SK-N-SH (cell line): ENCODE data around the gene RAB15. TPM values are rescaled to one million over a fixed set of nuclear protein-coding genes. Genes with fewer than 3 reads are reported as not detected.

Experiments used
- CTCF ChIA-PET: fragments of 300-600, 350-600 bp; formaldehyde crosslinking; extraction: SDS; loops from one replicate; lab custom pipeline; 2021; lab: Yijun Ruan, JAX
- POLR2A ChIA-PET: fragments of 350-600 bp; sonication (Branson Sonifier 250); formaldehyde crosslinking; extraction: SDS; loops from one replicate; lab custom pipeline; 2020; ENCODE audit warnings: antibody characterized with exemption, inconsistent platforms; lab: Yijun Ruan, JAX
- DNase-seq: peaks from one replicate; pipeline ENCODE4 v3.0.0; 2012
- H2AFZ ChIP-seq: fragments of 200-600 bp; sonication (generic); 2 replicates; pipeline ENCODE4 v1.8.1; 2016; ENCODE audit warnings: antibody characterized with exemption, mild to moderate bottlenecking, low read depth
- H3F3A ChIP-seq: fragments of 200-600 bp; sonication (generic); replicated peaks from 2 replicates; pipeline ENCODE3; 2016; ENCODE audit warnings: antibody characterized with exemption, mild to moderate bottlenecking; ENCODE audit not compliant: insufficient read depth
- H3K27ac ChIP-seq, 2 experiments: fragments of 200-500 bp in 1 of 2; fragments of 200-600 bp in 1 of 2; sonication (Bioruptor generic) in 1 of 2; sonication (generic), shearing (Covaris generic) in 1 of 2; 2 replicates each; pipeline versions ENCODE4 v1.5.1 to v1.6.1; 2014 to 2016; ENCODE audit warnings: low read depth in 2 of 2, inconsistent platforms in 1 of 2, low read length in 1 of 2, mild to moderate bottlenecking in 1 of 2, mixed read lengths in 1 of 2
- H3K27me3 ChIP-seq: fragments of 200-600 bp; sonication (generic), shearing (Covaris generic); 2 replicates; pipeline ENCODE4 v1.6.1; 2016; ENCODE audit warnings: mixed run types; ENCODE audit not compliant: insufficient read depth
- H3K36me3 ChIP-seq, 2 experiments: fragments of 200-500 bp in 1 of 2; fragments of 200-600 bp in 1 of 2; sonication (Bioruptor generic) in 1 of 2; sonication (generic) in 1 of 2; replicated peaks in 1 of 2; 2 replicates each; pipeline versions ENCODE3 to v1.5.1; 2014 to 2016; ENCODE audit warnings: low read length in 1 of 2, mild to moderate bottlenecking in 1 of 2; ENCODE audit not compliant: insufficient read depth in 2 of 2, control insufficient read depth in 1 of 2
- H3K4me1 ChIP-seq, 2 experiments: fragments of 200-500 bp in 1 of 2; fragments of 200-600 bp in 1 of 2; sonication (Bioruptor generic) in 1 of 2; sonication (generic), shearing (Covaris generic) in 1 of 2; 2 replicates each; pipeline versions ENCODE4 v1.5.1 to v1.6.1; 2014 to 2016; ENCODE audit warnings: low read depth in 1 of 2, low read length in 1 of 2, mixed run types in 1 of 2; ENCODE audit not compliant: insufficient read depth in 2 of 2, control insufficient read depth in 1 of 2
- H3K4me2 ChIP-seq: fragments of 200-600 bp; sonication (generic), shearing (Covaris generic); 2 replicates; pipeline ENCODE4 v1.6.1; 2017; ENCODE audit warnings: mixed run types
- H3K4me3 ChIP-seq, 2 experiments: fragments of 200-500 bp in 1 of 2; fragments of 200-600 bp in 1 of 2; sonication (Bioruptor generic) in 1 of 2; sonication (generic), shearing (Covaris generic) in 1 of 2; 2 replicates each; pipeline versions ENCODE4 v1.5.1 to v1.8.1; 2014 to 2016; ENCODE audit warnings: low read depth in 2 of 2, inconsistent platforms in 1 of 2, low read length in 1 of 2, mild to moderate bottlenecking in 1 of 2, mixed read lengths in 1 of 2, moderate library complexity in 1 of 2
- H3K79me2 ChIP-seq: fragments of 200-600 bp; sonication (generic); 2 replicates; pipeline ENCODE4 v1.8.1; 2017; ENCODE audit warnings: mild to moderate bottlenecking; ENCODE audit not compliant: insufficient read depth
- H3K9ac ChIP-seq: fragments of 200-600 bp; sonication (generic); 2 replicates; pipeline ENCODE4 v1.6.1; 2017; ENCODE audit warnings: mixed run types
- H3K9me2 ChIP-seq: fragments of 200-600 bp; sonication (generic); 2 replicates; pipeline ENCODE4 v1.6.1; 2017; ENCODE audit warnings: mixed run types
- H3K9me3 ChIP-seq: fragments of 200-600 bp; sonication (generic); 2 replicates; pipeline ENCODE4 v1.6.1; 2017; ENCODE audit warnings: mixed run types, mild to moderate bottlenecking, moderate library complexity
- H4K20me1 ChIP-seq: fragments of 200-600 bp; sonication (generic); 2 replicates; pipeline ENCODE4 v1.6.1; 2017; ENCODE audit warnings: mild to moderate bottlenecking, mixed run types; ENCODE audit not compliant: insufficient read depth
- FOXJ3 ChIP-seq: sonication (generic); formaldehyde crosslinking; IDR thresholded peaks from 2 replicates; pipeline ENCODE4 v1.5.1; 2020; ENCODE audit warnings: mild to moderate bottlenecking, missing genetic modification reagents
- RAD21 ChIP-seq: IDR thresholded peaks from 2 replicates; pipeline ENCODE4 v1.6.1; 2012; ENCODE audit warnings: mild to moderate bottlenecking, low read length
- RXRA ChIP-seq: IDR thresholded peaks from 2 replicates; pipeline ENCODE4 v1.4.0; 2012; ENCODE audit warnings: low read depth, mild to moderate bottlenecking, borderline replicate concordance
- SIN3A ChIP-seq: IDR thresholded peaks from 2 replicates; pipeline ENCODE4 v1.6.1; 2012; ENCODE audit warnings: low read depth, mild to moderate bottlenecking, low read length, moderate library complexity, borderline replicate concordance
- SMC3 ChIP-seq: IDR thresholded peaks from 2 replicates; pipeline ENCODE4 v1.6.1; 2012; ENCODE audit warnings: low read depth, low read length, improper control_type of control experiment
- TCF12 ChIP-seq: IDR thresholded peaks from 2 replicates; pipeline ENCODE4 v1.4.0; 2012
- WGBS: methylation state at CpG from one replicate; pipeline ENCODE4 v1.1.6; 2017; ENCODE audit warnings: low lambda C conversion rate; 5-methylcytosine and 5-hydroxymethylcytosine counted together
- polyA plus RNA-seq, 3 experiments: library from polyadenylated mRNA; depleted of rRNA; stranded (reverse); fragments of >200 nt; gene quantifications; 2 replicates each; pipeline ENCODE4 v1.2.3, GENCODE V29; 2012
- TF ChIP-seq, protein P1 (sequence below): IDR thresholded peaks from 2 replicates; pipeline ENCODE4 v1.4.0; 2012; ENCODE audit warnings: low read depth, borderline replicate concordance
- TF ChIP-seq, protein P2 (sequence below): fragments of 150-350 bp; IDR thresholded peaks from 2 replicates; pipeline ENCODE4 v1.6.1; 2017; ENCODE audit warnings: antibody characterized with exemption, low read length, low read depth, borderline replicate concordance
- TF ChIP-seq, protein P3 (sequence below): fragments of 200-600 bp; sonication (generic); IDR thresholded peaks from 2 replicates; pipeline ENCODE4 v1.6.1; 2017; ENCODE audit warnings: antibody characterized with exemption, mild to moderate bottlenecking, moderate library complexity
- TF ChIP-seq, protein P4 (sequence below): IDR thresholded peaks from 2 replicates; pipeline ENCODE4 v1.4.0; 2012; ENCODE audit warnings: low read depth, borderline replicate concordance
- TF ChIP-seq, protein P5 (sequence below): IDR thresholded peaks from 2 replicates; pipeline ENCODE4; 2012
- TF ChIP-seq, protein P6 (sequence below): IDR thresholded peaks from 2 replicates; pipeline ENCODE4 v1.6.1; 2012; ENCODE audit warnings: mild to moderate bottlenecking, low read depth, low read length, moderate library complexity

The RAB15 gene
- polyA plus RNA-seq, 1 of the 3 experiments (the other 2 are of a cell fraction), result 14.2 TPM

DNA sequence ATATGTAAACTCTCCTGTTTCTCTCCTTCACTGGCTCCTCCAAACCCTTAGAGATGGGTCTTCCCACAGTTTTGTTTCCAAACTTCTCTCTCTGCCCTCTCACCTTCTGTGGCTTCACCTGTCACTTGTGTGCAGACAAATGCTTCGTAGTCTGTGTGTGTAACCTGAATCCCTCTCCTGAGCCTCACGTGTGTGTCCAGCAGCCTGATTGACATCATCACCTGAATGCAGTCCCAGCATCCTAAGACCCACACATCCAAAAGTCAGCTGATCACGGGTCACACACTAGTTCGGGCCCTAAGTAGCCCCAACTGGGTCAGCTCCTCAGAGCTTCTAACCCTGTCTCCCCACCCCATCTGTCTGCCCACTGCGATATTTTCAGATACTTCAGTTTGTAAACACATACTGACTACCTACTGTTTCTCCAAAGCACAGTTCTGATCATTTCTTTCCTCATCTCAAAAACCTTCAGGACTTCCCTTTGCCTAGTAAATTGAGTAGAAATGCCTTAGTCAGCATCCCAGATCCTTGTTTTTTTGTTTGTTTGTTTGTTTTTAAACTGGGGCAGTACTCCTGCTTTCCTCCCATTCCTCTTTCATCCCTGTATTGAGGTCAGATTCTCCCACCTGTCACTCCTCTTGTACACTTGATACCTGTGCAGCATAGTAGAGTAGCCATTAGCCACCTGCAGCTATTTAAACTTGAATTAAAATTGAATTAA is 38.2 kb upstream of the RAB15 start (continued):
- TF ChIP-seq SMC3 (no peak), FOXJ3 (CRISPR knock-in tag) (no peak), TCF12 (no peak)
- TF ChIP-seq, protein P1, sequence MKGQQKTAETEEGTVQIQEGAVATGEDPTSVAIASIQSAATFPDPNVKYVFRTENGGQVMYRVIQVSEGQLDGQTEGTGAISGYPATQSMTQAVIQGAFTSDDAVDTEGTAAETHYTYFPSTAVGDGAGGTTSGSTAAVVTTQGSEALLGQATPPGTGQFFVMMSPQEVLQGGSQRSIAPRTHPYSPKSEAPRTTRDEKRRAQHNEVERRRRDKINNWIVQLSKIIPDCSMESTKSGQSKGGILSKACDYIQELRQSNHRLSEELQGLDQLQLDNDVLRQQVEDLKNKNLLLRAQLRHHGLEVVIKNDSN, result no peak
- TF ChIP-seq, protein P2, sequence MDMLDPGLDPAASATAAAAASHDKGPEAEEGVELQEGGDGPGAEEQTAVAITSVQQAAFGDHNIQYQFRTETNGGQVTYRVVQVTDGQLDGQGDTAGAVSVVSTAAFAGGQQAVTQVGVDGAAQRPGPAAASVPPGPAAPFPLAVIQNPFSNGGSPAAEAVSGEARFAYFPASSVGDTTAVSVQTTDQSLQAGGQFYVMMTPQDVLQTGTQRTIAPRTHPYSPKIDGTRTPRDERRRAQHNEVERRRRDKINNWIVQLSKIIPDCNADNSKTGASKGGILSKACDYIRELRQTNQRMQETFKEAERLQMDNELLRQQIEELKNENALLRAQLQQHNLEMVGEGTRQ, result no peak

DNA sequence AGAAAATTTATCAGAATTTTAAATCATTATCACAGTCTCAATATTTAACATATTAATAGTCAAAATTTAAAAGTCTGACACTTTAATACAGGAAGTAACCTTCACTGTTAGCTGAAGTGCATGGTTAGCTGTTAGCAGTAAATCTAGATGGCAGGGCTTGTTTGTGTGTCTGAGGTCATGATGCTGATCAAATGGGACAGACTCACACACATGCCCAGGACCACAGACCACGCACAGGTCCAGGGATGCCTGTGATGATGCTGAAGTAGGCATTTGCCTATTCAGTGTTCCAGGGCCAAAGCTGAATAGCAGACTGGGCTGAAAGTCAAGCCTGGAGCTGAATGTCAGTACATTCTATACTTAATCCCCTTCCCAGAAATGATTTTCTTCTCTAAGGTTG is 35.1 kb upstream of the RAB15 start:
- Histone ChIP-seq H2AFZ (no peak overlapping the region), H3K9me3 (no peaks in the 10 kb centered on the region), H3K9me2 (no peaks in the 10 kb centered on the region), H3K4me2 (no peak overlapping the region), H3K79me2 (no peaks in the 10 kb centered on the region; the same call in 1 of the 2 replicates), H3K27me3 (no peaks in the 10 kb centered on the region), H3F3A (no peaks in the 10 kb centered on the region), H3K27ac (no peak overlapping the region), H4K20me1 (no peaks in the 10 kb centered on the region), H3K4me1 (no peaks in the 10 kb centered on the region), H3K36me3 (peaks cover 0 to 8% of the 10 kb centered on the region in 2 experiments), H3K9ac (no peak overlapping the region), H3K4me3 (no peak overlapping the region)
- ChIA-PET CTCF (interaction anchor here (1.1 to 3.1 kb wide), 4 partner anchors 10 to 23 kb away, joined by 3 to 19 read pairs (median 6); partner anchors contain the start of gene FNTB), POLR2A (no interaction called here)
- WGBS, result no CpG with 5 or more reads among the region's 1 CpG
- no peak for DNase-seq
- TF ChIP-seq, protein P2, result no peak
- TF ChIP-seq, protein P3, sequence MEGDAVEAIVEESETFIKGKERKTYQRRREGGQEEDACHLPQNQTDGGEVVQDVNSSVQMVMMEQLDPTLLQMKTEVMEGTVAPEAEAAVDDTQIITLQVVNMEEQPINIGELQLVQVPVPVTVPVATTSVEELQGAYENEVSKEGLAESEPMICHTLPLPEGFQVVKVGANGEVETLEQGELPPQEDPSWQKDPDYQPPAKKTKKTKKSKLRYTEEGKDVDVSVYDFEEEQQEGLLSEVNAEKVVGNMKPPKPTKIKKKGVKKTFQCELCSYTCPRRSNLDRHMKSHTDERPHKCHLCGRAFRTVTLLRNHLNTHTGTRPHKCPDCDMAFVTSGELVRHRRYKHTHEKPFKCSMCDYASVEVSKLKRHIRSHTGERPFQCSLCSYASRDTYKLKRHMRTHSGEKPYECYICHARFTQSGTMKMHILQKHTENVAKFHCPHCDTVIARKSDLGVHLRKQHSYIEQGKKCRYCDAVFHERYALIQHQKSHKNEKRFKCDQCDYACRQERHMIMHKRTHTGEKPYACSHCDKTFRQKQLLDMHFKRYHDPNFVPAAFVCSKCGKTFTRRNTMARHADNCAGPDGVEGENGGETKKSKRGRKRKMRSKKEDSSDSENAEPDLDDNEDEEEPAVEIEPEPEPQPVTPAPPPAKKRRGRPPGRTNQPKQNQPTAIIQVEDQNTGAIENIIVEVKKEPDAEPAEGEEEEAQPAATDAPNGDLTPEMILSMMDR, result no peak
- no peak for TF ChIP-seq TCF12
- TF ChIP-seq RAD21, result no peak
- TF ChIP-seq, protein P4, sequence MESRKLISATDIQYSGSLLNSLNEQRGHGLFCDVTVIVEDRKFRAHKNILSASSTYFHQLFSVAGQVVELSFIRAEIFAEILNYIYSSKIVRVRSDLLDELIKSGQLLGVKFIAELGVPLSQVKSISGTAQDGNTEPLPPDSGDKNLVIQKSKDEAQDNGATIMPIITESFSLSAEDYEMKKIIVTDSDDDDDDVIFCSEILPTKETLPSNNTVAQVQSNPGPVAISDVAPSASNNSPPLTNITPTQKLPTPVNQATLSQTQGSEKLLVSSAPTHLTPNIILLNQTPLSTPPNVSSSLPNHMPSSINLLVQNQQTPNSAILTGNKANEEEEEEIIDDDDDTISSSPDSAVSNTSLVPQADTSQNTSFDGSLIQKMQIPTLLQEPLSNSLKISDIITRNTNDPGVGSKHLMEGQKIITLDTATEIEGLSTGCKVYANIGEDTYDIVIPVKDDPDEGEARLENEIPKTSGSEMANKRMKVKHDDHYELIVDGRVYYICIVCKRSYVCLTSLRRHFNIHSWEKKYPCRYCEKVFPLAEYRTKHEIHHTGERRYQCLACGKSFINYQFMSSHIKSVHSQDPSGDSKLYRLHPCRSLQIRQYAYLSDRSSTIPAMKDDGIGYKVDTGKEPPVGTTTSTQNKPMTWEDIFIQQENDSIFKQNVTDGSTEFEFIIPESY, result no peak
- no peak for TF ChIP-seq SIN3A
- TF ChIP-seq, protein P5, sequence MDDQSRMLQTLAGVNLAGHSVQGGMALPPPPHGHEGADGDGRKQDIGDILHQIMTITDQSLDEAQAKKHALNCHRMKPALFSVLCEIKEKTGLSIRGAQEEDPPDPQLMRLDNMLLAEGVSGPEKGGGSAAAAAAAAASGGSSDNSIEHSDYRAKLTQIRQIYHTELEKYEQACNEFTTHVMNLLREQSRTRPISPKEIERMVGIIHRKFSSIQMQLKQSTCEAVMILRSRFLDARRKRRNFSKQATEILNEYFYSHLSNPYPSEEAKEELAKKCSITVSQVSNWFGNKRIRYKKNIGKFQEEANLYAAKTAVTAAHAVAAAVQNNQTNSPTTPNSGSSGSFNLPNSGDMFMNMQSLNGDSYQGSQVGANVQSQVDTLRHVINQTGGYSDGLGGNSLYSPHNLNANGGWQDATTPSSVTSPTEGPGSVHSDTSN, result no peak
- TF ChIP-seq, protein P6, sequence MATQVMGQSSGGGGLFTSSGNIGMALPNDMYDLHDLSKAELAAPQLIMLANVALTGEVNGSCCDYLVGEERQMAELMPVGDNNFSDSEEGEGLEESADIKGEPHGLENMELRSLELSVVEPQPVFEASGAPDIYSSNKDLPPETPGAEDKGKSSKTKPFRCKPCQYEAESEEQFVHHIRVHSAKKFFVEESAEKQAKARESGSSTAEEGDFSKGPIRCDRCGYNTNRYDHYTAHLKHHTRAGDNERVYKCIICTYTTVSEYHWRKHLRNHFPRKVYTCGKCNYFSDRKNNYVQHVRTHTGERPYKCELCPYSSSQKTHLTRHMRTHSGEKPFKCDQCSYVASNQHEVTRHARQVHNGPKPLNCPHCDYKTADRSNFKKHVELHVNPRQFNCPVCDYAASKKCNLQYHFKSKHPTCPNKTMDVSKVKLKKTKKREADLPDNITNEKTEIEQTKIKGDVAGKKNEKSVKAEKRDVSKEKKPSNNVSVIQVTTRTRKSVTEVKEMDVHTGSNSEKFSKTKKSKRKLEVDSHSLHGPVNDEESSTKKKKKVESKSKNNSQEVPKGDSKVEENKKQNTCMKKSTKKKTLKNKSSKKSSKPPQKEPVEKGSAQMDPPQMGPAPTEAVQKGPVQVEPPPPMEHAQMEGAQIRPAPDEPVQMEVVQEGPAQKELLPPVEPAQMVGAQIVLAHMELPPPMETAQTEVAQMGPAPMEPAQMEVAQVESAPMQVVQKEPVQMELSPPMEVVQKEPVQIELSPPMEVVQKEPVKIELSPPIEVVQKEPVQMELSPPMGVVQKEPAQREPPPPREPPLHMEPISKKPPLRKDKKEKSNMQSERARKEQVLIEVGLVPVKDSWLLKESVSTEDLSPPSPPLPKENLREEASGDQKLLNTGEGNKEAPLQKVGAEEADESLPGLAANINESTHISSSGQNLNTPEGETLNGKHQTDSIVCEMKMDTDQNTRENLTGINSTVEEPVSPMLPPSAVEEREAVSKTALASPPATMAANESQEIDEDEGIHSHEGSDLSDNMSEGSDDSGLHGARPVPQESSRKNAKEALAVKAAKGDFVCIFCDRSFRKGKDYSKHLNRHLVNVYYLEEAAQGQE, result no peak
- no peak for TF ChIP-seq RXRA
